Measurements from ENCODE around the gene ETNK2. TPM values are rescaled to one million over a fixed set of nuclear protein-coding genes. Genes with fewer than 3 reads are reported as not detected.
A peak's percentile ranks its signal among the peaks of the same experiment; 100 is the strongest.

The ETNK2 gene
- polyA plus RNA-seq, 2 of the 4 experiments (the other 2 are of a cell fraction), result 3.4 to 5.2 TPM

DNA sequence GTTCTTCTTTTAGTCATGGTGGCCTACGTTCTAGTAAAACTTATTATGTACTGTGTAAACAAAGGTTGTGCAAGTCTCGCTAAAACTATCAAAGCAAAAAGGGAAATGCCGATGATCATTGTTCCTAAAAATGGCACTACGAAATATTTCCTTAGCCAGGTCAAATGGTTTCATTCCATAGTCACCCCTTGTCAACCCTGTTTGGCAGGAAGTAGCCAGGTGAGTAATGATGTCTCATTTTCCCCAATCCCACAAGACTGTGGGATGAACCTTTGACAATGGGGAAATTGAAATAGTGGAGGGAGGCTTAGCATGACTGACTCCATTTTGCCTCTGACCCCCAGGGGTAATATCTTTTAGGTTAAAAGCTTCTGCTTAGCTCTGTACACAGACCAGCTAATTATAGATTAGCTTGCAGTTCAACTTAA lies 19.9 kb upstream of the ETNK2 start (continued):
- peak; percentile 89 for TF ChIP-seq HOXB5 (CRISPR knock-in tag; IDR thresholded peaks at IDR 0.05)
- no peak for TF ChIP-seq ZFP36 (IDR thresholded peaks at IDR 0.05; ENCODE audit: borderline replicate concordance, partially characterized antibody)
- no peak; a peak in 1 of 5 replicates for TF ChIP-seq EP300 (IDR thresholded peaks at IDR 0.05)
- no peak for TF ChIP-seq RCOR1 (IDR thresholded peaks at IDR 0.05; ENCODE audit: low read depth, low read length)
- TF ChIP-seq, protein P1, sequence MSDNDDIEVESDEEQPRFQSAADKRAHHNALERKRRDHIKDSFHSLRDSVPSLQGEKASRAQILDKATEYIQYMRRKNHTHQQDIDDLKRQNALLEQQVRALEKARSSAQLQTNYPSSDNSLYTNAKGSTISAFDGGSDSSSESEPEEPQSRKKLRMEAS (IDR thresholded peaks at IDR 0.05), result no peak
- peak; percentile 96; the same call in 1 of the 2 replicates for TF ChIP-seq FOXS1 (CRISPR knock-in tag; IDR thresholded peaks at IDR 0.05)
- no peak for TF ChIP-seq CHD2 (IDR thresholded peaks at IDR 0.05; ENCODE audit: low read length, partially characterized antibody)
- TF ChIP-seq, protein P2, sequence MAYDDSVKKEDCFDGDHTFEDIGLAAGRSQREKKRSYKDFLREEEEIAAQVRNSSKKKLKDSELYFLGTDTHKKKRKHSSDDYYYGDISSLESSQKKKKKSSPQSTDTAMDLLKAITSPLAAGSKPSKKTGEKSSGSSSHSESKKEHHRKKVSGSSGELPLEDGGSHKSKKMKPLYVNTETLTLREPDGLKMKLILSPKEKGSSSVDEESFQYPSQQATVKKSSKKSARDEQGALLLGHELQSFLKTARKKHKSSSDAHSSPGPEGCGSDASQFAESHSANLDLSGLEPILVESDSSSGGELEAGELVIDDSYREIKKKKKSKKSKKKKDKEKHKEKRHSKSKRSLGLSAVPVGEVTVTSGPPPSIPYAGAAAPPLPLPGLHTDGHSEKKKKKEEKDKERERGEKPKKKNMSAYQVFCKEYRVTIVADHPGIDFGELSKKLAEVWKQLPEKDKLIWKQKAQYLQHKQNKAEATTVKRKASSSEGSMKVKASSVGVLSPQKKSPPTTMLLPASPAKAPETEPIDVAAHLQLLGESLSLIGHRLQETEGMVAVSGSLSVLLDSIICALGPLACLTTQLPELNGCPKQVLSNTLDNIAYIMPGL (CRISPR knock-in tag; IDR thresholded peaks at IDR 0.05; ENCODE audit: borderline replicate concordance), result no peak
- TF ChIP-seq, protein P3, sequence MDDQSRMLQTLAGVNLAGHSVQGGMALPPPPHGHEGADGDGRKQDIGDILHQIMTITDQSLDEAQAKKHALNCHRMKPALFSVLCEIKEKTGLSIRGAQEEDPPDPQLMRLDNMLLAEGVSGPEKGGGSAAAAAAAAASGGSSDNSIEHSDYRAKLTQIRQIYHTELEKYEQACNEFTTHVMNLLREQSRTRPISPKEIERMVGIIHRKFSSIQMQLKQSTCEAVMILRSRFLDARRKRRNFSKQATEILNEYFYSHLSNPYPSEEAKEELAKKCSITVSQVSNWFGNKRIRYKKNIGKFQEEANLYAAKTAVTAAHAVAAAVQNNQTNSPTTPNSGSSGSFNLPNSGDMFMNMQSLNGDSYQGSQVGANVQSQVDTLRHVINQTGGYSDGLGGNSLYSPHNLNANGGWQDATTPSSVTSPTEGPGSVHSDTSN (IDR thresholded peaks at IDR 0.05), result no peak
- TF ChIP-seq RFX5 (IDR thresholded peaks at IDR 0.05), result no peak
- TF ChIP-seq, protein P4, sequence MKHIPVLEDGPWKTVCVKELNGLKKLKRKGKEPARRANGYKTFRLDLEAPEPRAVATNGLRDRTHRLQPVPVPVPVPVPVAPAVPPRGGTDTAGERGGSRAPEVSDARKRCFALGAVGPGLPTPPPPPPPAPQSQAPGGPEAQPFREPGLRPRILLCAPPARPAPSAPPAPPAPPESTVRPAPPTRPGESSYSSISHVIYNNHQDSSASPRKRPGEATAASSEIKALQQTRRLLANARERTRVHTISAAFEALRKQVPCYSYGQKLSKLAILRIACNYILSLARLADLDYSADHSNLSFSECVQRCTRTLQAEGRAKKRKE (CRISPR knock-in tag; IDR thresholded peaks at IDR 0.05; ENCODE audit: low read depth), result peak; percentile 100
- no peak for TF ChIP-seq POLR2AphosphoS2 (conservative IDR thresholded peaks at IDR 0.05; ENCODE audit: low read length)
- TF ChIP-seq, protein P5, sequence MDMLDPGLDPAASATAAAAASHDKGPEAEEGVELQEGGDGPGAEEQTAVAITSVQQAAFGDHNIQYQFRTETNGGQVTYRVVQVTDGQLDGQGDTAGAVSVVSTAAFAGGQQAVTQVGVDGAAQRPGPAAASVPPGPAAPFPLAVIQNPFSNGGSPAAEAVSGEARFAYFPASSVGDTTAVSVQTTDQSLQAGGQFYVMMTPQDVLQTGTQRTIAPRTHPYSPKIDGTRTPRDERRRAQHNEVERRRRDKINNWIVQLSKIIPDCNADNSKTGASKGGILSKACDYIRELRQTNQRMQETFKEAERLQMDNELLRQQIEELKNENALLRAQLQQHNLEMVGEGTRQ (IDR thresholded peaks at IDR 0.05), result no peak
- TF ChIP-seq HDAC2 (IDR thresholded peaks at IDR 0.05), result no peak
- TF ChIP-seq SMC3 (IDR thresholded peaks at IDR 0.05), result no peak
- TF ChIP-seq CEBPB (IDR thresholded peaks at IDR 0.05), result peak; percentile 66 to 79
- TF ChIP-seq GATA3 (IDR thresholded peaks at IDR 0.05; ENCODE audit: borderline replicate concordance), result no peak; the same call in 1 of the 2 replicates
- TF ChIP-seq, protein P6, sequence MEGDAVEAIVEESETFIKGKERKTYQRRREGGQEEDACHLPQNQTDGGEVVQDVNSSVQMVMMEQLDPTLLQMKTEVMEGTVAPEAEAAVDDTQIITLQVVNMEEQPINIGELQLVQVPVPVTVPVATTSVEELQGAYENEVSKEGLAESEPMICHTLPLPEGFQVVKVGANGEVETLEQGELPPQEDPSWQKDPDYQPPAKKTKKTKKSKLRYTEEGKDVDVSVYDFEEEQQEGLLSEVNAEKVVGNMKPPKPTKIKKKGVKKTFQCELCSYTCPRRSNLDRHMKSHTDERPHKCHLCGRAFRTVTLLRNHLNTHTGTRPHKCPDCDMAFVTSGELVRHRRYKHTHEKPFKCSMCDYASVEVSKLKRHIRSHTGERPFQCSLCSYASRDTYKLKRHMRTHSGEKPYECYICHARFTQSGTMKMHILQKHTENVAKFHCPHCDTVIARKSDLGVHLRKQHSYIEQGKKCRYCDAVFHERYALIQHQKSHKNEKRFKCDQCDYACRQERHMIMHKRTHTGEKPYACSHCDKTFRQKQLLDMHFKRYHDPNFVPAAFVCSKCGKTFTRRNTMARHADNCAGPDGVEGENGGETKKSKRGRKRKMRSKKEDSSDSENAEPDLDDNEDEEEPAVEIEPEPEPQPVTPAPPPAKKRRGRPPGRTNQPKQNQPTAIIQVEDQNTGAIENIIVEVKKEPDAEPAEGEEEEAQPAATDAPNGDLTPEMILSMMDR (IDR thresholded peaks at IDR 0.05), result no peak
- TF ChIP-seq, protein P7, sequence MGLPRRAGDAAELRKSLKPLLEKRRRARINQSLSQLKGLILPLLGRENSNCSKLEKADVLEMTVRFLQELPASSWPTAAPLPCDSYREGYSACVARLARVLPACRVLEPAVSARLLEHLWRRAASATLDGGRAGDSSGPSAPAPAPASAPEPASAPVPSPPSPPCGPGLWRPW (IDR thresholded peaks at IDR 0.05), result no peak; the same call in 1 of the 2 replicates

DNA sequence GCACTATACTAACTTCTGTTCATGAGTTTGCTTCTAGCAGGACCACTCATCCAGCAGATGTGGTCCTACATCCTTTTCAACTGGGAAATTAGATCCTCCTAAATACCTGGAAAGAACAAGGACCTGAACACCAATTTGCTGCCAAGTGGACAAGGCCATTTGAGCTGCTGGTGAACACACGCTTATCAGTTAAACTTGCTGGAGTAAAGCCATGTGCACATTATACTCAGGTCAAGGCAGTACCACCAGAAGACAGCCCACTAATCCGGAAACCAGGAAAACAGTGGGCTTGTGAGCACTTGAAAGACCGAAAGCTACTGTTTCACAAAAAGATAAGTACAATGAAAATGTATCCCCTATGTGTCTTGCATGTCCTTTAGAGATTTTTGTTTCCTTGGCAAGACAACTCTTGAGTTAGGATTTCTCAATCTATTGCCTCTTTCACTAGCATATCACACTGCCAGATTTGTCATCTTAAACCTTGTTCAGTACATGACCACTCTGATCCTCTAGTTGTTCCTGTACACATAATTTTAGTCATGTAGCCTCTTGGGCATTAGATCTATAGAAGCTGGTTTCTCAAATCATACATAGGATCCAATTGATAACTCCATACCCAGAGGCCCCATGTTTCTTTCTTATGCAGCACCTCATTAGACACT lies 18.8 kb upstream of the ETNK2 start:
- ChIA-PET POLR2A (no interaction called here), CTCF (interaction anchor here (0.7 to 16.3 kb wide), 11 partner anchors 9 to 636 kb away, joined by 3 to 314 read pairs (median 5); no protein-coding TSS in a partner anchor)
- Histone ChIP-seq H3K9me3 (peaks cover 20% of the 10 kb centered on the region), H3K4me1 (peaks cover 5% of the 10 kb centered on the region; the same call in 2 of the 3 replicates), H3K27ac (no peak overlapping the region), H3K4me3 (no peak overlapping the region), H3K4me2 (no peak overlapping the region)
- no peak for TF ChIP-seq POLR2AphosphoS2 (conservative IDR thresholded peaks at IDR 0.05; ENCODE audit: low read length)
- no peak for TF ChIP-seq HOXA7 (CRISPR knock-in tag; IDR thresholded peaks at IDR 0.05)
- TF ChIP-seq MAFK (IDR thresholded peaks at IDR 0.05; ENCODE audit: partially characterized antibody), result no peak
- TF ChIP-seq TP53 (CRISPR knock-in tag; IDR thresholded peaks at IDR 0.05), result no peak
- TF ChIP-seq, protein P5 (IDR thresholded peaks at IDR 0.05), result no peak
- TF ChIP-seq PHF8 (IDR thresholded peaks at IDR 0.05; ENCODE audit: borderline replicate concordance, low read depth), result no peak
- no peak for TF ChIP-seq MAZ (IDR thresholded peaks at IDR 0.05; ENCODE audit: borderline replicate concordance, low read depth, low read length)
- TF ChIP-seq CHD4 (IDR thresholded peaks at IDR 0.05; ENCODE audit: borderline replicate concordance), result no peak
- TF ChIP-seq JUNB (IDR thresholded peaks at IDR 0.05), result no peak
- ATAC-seq (no peak), DNase-seq (ENCODE audit: low read depth in 1 of 2, low spot score in 1 of 2) (no peak), FAIRE-seq (no peak)
- WGBS (ENCODE audit: missing lambda C conversion rate), result 62% methylated on average over 3 of the region's 3 CpGs

All from A549 (cell line).